ENCODE measurements around the gene ACIN1. TPM values are rescaled to one million over a fixed set of nuclear protein-coding genes. Genes with fewer than 3 reads are reported as not detected.

The ACIN1 gene
- total and polyA plus RNA-seq, 10 of the 15 experiments (the other 5 are each of a cell fraction or from before 2014, with no cell fraction given): 4.3 to 148 (median 93.4) TPM

- Histone ChIP-seq H3K9me3 (replicated peaks; ENCODE audit: control insufficient read depth, insufficient read depth, low read length) (no peaks in the 10 kb centered on the region), H4K20me1 (ENCODE audit: control insufficient read depth, insufficient read depth) (no peaks in the 10 kb centered on the region), H3K4me1 (ENCODE audit: control insufficient read depth, insufficient read depth, low read length) (no peaks in the 10 kb centered on the region), H3K4me2 (ENCODE audit: control insufficient read depth, insufficient read depth) (no peak overlapping the region), H3K4me3 (no peak overlapping the region), H3K27ac (ENCODE audit: control insufficient read depth, insufficient read depth) (no peak overlapping the region), H3K36me3 (ENCODE audit: control insufficient read depth in 2 of 2, insufficient read depth in 2 of 2, low read length in 1 of 2) (no peaks in the 10 kb centered on the region), H3K79me2 (ENCODE audit: control insufficient read depth, insufficient read depth, low read length) (no peaks in the 10 kb centered on the region), H3K27me3 (replicated peaks in 1 of 2; ENCODE audit: control insufficient read depth in 2 of 2, insufficient read depth in 2 of 2, low read length in 1 of 2) (no peaks in the 10 kb centered on the region; a peak in 2 of 4 replicates), H2AFZ (ENCODE audit: control insufficient read depth, low read depth, low read length) (no peak overlapping the region), H3K9ac (ENCODE audit: control insufficient read depth, insufficient read depth, low read length) (no peak overlapping the region)
- intact Hi-C loops (cut with micrococcal nuclease; ENCODE audit: unreplicated experiment): no loop called here
- SMC1A ChIA-PET (ENCODE audit: uncharacterized antibody, unreplicated experiment): interaction anchor here (2.4 kb wide), 1 partner anchor 57 kb away, joined by 6 read pairs; no protein-coding TSS in a partner anchor
- CTCF ChIA-PET: interaction anchor here (1.4 to 2.0 kb wide), 2 partner anchors 34 to 57 kb away, joined by 3 to 9 read pairs; no protein-coding TSS in a partner anchor
- DNase-seq (ENCODE audit: low read depth, low spot score): no peak
- BruUV-seq (replicated peaks): no TSS peak
- POLR2A ChIA-PET: no interaction called here
- 22% methylated on average over 6 of the region's 6 CpGs for WGBS (ENCODE audit: insufficient coverage, insufficient replicate concordance, low lambda C conversion rate, missing lambda C conversion rate)
- FAIRE-seq: no peak
- ATAC-seq: no peak
- in situ Hi-C loops (cut with MboI): no loop called here
- TF ChIP-seq RBBP5 (conservative IDR thresholded peaks at IDR 0.05) (no peak), ATF3 (IDR thresholded peaks at IDR 0.05; ENCODE audit: borderline replicate concordance, extremely low read depth, low read depth, low read length) (no peak)
- RAD21 ChIA-PET (ENCODE audit: unreplicated experiment): no interaction called here
These were observed 51.8 kb downstream of the ACIN1 start for GRCh38 chr14:23043145-23043544.

- no peak within 1 kb of the TSS for H3K4me2 ChIP-seq (ENCODE audit: control insufficient read depth, insufficient read depth)
- no peaks in the 10 kb centered on the region for H3K4me1 ChIP-seq (ENCODE audit: control insufficient read depth, insufficient read depth, low read length)
- ChIA-PET RAD21 (ENCODE audit: unreplicated experiment) (no interaction called here), SMC1A (ENCODE audit: uncharacterized antibody, unreplicated experiment) (interaction anchor here (2.4 kb wide), 1 partner anchor 56 kb away, joined by 6 read pairs; no protein-coding TSS in a partner anchor), CTCF (interaction anchor here (0.5 to 3.2 kb wide), 4 partner anchors 17 to 56 kb away, joined by 3 to 14 read pairs (median 6); no protein-coding TSS in a partner anchor), POLR2A (interaction anchor here (0.6 kb wide), 1 partner anchor 277 kb away, joined by 4 read pairs; no protein-coding TSS in a partner anchor)
- no peaks in the 10 kb centered on the region for H3K36me3 ChIP-seq (ENCODE audit: control insufficient read depth in 2 of 2, insufficient read depth in 2 of 2, low read length in 1 of 2)
- no peaks in the 10 kb centered on the region for H3K9me3 ChIP-seq (replicated peaks; ENCODE audit: control insufficient read depth, insufficient read depth, low read length)
- no peak within 1 kb of the TSS for H3K9ac ChIP-seq (ENCODE audit: control insufficient read depth, insufficient read depth, low read length)
- intact Hi-C loops (cut with micrococcal nuclease; ENCODE audit: unreplicated experiment): no loop called here
- H4K20me1 ChIP-seq (ENCODE audit: control insufficient read depth, insufficient read depth): no peaks in the 10 kb centered on the region
- in situ Hi-C loops (cut with MboI): no loop called here
- H3K79me2 ChIP-seq (ENCODE audit: control insufficient read depth, insufficient read depth, low read length): no peaks in the 10 kb centered on the region
- no peak within 1 kb of the TSS for H3K27ac ChIP-seq (ENCODE audit: control insufficient read depth, insufficient read depth)
- FAIRE-seq: no peak
- no peak for ATAC-seq
- DNase-seq (ENCODE audit: low read depth, low spot score): no peak
- 69% methylated on average over 36 of the region's 36 CpGs for WGBS (ENCODE audit: insufficient coverage, insufficient replicate concordance, low lambda C conversion rate, missing lambda C conversion rate)
- H2AFZ ChIP-seq (ENCODE audit: control insufficient read depth, low read depth, low read length): no peak within 1 kb of the TSS
- no peak within 1 kb of the TSS for H3K4me3 ChIP-seq
- BruUV-seq (replicated peaks): no TSS peak
- H3K27me3 ChIP-seq (replicated peaks in 1 of 2; ENCODE audit: control insufficient read depth in 2 of 2, insufficient read depth in 2 of 2, low read length in 1 of 2): no peaks in the 10 kb centered on the region; a peak in 2 of 4 replicates
- TF ChIP-seq ZNF207 (IDR thresholded peaks at IDR 0.05; ENCODE audit: borderline replicate concordance) (no peak), ZBTB11 (CRISPR knock-in tag; IDR thresholded peaks at IDR 0.05) (no peak), CBX3 (IDR thresholded peaks at IDR 0.05; ENCODE audit: borderline replicate concordance, low read depth) (no peak), SMAD5 (IDR thresholded peaks at IDR 0.05; ENCODE audit: low read depth) (no peak), ATF2 (IDR thresholded peaks at IDR 0.05; ENCODE audit: low read length) (no peak), FOXK2 (IDR thresholded peaks at IDR 0.05) (no peak), POLR2AphosphoS2 (IDR thresholded peaks at IDR 0.05; ENCODE audit: low read depth, low read length) (no peak), ATF3 (IDR thresholded peaks at IDR 0.05; ENCODE audit: borderline replicate concordance, extremely low read depth, low read depth, low read length) (no peak), HDGF (IDR thresholded peaks at IDR 0.05) (no peak)
These were observed 52.6 kb downstream of the ACIN1 start, which contains the start of gene PSMB11 for GRCh38 chr14:23042162-23042965. PSMB11 (plus strand) TSS chr14:23042212; CDS start chr14:23042226, 14 bp downstream.

Measured in GM12878 (cell line).